NCI-H146 treated with DMSO at 0.1 percent for 48 hours (cell line): Measurements from ENCODE around the gene BATF.
A peak's percentile ranks its signal among the peaks of the same experiment; 100 is the strongest.
"Not testable (repeated sequence)": the region's sequence is repeated elsewhere in the genome, so short reads cannot be mapped to it uniquely, and the experiment has no call there.

Source experiments
- DNase-seq: peaks from one replicate; lab custom pipeline; 2025; ENCODE audit not compliant: unreplicated experiment; lab: John Stamatoyannopoulos, UW

Gene BATF, protein sequence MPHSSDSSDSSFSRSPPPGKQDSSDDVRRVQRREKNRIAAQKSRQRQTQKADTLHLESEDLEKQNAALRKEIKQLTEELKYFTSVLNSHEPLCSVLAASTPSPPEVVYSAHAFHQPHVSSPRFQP

DNA sequence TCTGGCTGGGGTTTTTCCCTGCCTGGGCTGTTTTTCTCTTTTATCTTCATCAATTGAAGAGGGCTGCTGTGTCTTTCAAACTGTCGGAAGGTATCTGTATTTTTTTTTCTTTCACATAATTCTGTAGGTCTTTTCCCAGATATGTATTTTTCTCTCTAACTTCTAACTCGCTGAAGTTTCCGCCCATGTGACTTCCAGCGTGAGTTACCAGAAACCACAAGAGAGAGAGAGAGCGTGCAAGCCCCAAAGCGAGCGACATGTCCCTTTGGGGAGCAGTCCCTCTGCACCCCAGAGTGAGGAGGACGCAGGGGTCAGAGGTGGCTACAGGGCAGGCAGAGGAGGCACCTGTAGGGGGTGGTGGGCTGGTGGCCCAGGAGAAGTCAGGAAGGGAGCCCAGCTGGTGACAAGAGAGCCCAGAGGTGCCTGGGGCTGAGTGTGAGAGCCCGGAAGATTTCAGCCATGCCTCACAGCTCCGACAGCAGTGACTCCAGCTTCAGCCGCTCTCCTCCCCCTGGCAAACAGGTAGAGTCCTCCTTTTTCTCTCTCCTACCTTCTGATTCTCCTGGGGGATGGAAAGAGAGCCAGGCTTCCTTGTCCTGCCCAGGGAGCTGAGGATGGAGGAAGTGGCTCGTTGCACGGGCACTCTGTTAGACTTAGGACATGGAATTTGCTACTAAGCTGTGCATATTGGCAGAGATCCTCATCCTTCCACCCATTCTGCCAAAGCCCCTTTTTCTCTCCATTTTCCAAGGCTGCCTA is at the start of gene BATF:
Gene BATF, plus strand, starts transcription at position 246 of the 759 bp plus-strand sequence. Its CDS starts 214 bp downstream, at position 460.
- no peak for DNase-seq

DNA sequence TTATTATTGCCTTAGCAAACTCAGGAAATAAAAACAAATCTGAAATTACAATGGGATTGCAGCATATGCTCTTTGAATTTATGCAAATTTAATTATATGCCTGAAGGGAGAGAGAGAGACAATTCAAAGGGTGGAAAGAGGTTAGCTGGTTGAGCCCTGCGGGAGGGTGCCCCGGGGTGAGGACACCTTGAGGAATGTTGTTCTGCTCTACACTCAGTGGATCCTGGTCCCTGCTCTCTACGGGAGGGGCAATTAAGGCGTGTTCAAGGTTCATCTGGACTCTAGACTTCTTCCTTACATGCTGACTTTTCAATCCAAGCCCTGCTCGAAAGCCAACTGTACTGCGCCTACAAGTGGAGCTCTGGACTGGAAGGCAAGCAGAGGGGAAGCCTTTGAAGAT is 48.1 kb upstream of the BATF start:
- DNase-seq: not testable (repeated sequence)

DNA sequence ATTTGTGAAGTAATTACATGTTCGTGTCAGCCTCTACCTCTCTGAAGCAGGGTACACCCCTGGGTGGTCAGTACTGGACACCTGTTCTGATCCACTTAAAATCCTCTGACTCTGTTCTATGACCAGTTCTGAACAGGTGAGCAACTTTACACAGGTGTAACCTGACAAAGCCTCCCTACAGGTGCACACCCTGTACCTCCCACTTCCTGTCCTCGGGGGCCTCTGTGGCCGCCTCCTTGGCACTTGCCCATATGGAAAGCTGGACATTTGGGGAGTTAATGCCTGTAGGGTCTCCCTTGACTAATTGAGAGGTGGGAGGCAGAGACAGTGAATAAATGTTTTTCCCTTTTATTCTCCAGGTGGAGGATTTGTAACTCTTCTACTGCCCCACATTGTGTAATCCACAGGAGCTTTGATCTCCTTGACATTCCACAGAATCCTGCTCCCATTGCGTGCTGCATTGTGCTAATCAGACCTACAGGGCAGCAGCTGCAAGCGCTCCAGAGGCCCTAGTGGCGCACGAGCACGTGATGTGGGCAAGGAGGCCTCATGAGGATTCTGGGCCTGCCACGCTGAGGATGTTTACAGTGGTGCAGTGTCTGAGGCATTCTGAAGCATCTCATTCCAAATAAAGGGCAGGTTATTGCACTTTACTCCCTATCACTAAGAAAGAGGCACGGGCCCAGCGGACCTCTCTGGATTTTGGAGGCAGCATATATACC is 45.8 kb upstream of the BATF start:
- peak; percentile 19 for DNase-seq

DNA sequence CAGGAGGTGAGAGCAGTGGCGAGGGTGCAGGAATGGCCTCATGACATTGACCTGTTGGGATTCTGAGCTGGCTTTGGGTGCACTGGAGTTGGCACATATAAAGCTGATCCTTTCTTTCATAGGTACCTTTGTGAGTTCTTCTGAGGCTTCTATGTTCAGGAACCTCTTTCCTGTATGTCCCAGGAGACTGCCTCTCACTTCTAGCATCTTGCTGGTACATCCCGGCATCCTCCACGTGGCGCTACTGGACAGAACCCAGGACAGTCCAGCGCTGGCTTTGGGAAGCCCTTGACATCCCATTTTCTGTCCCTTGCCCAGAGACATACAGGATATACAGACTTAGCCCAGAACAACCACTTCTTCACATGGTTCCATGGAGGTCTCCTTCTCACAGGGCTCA is 44.4 kb upstream of the BATF start:
- DNase-seq: no peak

DNA sequence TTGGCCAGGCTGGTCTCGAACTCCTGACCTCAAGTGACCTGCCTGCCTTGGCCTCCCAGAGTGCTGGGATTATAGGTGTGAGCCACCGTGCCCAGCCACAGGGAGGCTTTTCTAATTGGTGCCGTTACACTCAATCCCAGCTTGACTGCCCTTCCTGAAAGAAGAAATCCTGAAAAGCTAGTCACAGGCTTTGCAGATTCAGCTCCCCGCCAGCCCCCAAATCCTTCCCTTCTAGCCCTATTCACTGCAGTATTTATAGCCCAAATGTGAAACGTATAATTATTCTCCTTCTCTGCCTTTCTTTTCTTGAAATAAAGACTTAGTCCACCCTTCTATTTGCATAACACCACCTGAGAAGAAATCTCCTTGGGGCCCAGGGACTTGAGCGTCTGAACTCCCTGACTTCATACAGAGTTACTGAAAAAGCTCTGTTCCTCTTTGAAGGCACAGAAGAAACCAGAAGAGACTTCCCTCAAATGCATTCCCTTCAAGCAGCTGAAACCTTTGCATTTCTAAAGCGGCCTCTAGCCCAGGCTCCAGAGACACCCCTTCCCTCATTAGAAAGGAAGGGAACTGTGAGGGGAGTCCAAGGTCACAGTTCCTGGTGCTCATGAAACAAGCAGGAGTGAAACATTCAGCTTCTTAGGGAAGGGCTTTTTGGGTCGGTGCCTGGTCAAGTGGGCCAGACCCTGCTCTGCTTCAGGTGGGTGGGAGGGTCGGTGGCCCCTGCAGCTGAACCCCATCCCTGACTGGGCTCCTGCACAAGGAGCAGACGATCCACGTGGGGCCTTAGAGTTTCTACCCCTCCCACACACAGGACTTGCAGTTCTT is 42.3 kb upstream of the BATF start:
- no peak for DNase-seq

DNA sequence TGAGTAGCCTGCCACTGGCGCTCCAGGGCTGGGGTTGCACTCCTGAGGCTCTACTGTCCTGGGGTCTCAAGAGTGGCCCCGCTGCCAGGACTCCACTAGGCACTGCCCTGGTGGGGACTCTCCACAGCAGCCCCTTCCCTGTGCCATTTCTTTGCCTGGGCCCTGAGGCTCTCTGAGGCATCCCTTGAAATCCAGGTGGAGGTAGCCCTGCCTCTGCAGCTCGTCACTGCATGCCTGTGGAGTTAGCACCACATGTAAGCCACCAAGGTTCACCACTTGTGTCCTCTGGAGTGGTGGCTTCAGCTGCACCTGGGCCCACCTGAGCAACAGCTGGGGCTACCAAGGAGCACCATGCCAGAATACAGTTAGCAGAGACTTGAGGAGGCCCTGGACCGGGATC is 39.9 kb upstream of the BATF start:
- no peak for DNase-seq

DNA sequence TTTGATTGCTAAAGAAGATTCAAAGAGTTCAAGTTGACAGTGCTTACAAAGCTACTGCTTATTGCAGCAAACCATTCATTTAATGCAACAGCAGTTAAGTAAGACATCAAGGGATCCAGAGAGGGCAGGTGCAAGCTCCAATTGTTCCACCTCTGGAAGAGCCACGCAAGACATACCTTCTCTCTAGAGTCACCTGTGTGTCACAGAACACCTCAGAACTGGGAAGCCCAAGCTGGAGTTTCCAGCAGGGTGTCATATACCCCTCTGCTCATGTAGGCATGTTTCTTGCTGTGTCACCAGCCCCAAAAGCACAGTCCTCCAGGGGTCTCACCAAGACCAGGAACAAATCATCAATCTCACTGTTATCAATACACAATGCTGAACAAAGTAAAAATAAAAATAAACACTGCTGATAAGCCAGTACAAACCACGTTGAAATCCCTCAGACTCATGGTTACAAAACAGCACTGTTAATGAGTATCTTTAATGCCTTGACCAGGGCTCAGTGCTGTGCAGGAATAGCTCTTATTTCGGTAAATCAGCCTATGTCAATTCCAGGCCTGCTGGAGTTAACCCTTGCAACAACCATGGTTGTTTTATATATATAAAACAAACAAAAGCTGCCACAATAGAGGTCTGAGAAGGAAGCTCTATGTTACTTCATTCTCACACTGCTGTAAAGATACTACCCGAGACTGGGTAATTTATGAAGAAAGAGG is 37.4 kb upstream of the BATF start:
- no peak for DNase-seq

DNA sequence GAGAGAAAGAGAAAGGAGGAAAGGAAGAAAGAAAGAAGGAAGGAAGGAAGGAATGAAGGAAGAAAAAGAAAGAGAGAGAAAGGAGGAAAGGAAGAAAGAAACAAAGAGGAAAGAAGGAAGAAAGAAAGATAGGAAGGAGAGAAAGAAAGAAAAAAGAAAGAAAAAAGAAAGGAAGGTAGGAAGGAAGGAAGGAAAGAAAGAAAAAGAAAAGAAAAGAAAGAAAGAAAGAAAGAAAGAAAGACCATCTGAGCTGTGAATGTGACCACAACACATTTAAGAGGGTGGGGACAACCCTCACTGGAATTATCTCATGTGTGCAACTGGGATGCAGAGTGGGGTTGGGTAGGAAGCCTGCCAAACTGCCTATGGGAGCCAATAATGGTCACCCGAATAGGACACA is 36.0 kb upstream of the BATF start:
- DNase-seq: no peak

DNA sequence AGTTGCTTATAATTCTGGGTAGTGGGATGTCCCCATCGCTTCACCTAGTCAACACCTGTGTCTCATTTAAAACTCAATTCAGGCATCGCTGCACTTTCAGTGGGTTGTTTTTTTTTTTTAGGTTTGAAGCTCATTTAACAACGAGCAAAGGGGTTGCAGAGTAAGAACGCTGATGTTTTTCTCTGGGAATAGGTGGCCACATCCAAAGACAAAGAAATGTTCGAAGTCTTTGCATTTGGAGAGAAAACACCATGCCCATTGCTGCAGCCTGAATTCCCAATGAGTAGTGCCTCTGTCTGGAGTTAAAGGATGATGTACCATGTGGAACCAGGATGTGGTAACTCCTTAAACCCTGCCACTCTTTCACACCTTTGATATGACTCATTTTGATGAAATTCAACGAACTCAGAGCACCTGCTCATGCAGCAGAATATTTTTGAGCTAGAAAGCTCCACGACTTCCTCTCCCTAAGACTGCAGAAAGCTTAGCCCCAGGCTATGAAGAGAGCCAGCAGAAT is 35.1 kb upstream of the BATF start:
- DNase-seq: no peak

DNA sequence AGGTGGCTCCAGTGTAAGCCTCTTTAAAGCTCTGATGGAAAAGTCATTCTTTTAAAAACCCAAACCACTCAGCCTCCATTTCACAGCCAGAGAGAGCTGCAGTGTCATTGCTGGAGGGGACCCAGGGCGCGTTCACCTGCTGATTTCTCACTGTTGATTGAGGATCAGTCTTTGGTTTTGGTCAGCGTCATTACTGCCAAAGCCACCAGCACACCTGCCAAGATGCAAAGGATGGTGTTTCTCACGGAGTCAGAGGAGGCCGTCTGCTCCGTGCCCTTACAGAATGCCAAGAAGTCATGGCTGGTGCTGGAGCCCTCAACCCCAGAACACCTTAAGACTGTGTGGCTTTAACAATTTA is 32.8 kb upstream of the BATF start:
- no peak for DNase-seq

DNA sequence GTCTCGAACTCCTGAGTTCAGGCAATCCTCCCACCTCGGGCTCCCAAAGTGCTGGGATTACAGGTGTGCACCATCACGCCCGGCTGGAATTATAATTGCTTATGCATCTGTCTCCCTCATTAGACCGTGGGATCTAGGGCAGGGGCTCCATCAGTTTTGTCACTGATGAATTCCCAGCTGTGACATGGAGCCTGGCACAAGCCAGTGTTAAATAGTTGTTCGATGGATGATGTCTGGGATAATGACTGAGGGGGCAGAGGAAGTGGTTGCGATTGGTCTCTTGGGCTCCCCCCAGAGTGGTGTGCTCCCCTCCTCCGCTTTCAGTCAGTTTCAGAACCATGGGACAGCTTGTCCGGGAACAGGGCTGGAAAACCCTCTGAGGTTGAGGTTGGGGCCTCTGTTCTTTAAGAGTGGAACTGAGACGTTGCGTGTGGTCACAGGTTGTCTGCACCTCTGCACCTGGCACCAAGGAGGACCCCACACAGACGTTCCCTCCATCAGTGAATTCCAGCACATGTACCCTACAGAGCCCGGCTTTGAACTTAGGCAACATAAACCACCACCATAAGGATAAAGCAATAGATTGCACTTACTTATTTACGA is 30.8 kb upstream of the BATF start:
- DNase-seq: no peak

DNA sequence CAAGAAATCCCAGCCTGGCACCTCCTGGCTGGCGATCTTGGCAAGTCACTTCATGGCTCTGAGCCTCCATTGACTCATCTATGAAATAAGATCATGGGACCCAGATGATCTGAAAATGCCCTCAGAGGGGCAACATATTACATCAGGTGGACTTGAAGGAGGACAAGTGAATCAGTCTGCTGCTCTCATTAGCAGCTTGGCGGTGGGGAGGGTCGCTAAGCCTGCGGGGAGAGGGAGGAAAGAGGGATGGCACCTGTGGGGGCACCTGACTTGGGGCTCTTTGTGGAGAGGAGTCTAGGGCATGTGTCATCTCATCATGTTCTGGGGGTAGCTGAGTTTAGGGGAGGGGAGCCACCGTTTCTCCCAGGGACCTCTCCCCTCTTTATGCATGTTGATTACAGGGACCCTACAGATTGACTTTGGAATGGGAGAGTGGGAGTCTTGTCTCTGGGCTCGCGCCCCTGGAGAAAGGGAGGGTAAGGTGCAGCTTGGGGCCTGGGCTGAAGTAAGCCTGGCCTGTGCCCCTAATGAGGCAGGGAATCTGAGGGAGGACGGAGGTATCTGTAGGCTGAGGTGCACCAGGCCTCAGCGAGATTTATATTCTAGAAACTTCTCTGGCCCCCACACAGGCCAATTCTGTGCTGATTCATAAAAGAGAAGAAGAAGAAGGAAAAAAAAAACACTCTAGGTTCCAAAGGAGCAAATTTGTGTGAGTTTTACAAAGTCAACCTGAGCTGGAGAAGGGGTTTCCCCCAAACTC is 29.3 kb upstream of the BATF start:
- DNase-seq: no peak

DNA sequence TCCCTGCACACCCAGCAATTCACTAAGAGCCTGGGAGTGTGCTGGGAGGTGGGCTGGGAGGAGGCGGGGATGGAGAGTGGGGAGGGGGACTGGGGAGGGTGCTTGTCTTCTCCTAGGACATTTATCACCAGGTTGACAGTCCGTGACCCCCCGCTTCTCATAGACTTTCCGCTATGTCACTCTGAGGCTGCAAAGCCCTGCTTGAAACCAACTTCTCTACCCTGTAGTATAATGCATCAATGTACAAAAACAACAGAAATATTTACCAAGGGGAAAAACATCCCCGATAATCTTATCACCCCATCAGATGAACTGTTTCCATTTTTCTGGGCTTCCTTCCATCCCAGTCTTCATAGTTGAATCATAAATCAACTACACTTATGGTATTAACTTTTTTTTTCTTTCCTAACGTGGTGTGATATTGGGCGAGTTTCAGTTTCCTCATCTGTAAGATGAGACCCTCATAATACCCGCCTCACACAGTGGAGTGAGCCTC is 28.6 kb upstream of the BATF start:
- DNase-seq: no peak

DNA sequence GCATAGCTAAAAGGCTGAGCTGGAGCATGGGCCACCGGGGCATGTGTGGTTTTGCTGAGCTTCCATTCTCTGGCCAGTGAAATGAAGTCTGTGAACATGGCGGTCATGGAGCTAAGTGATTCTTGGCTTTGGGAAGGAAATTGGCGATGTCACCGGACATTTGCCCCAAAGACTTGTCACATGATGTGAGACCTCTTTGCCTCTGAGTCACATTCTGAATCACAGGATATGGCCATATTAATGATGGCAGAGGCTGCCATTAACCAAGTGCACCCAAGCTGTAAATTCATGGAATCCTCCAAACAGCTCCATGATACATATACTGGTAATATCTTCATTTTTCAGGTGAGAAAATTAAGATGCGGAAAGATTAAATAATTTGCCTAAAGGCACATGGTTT is 27.4 kb upstream of the BATF start:
- no peak for DNase-seq

DNA sequence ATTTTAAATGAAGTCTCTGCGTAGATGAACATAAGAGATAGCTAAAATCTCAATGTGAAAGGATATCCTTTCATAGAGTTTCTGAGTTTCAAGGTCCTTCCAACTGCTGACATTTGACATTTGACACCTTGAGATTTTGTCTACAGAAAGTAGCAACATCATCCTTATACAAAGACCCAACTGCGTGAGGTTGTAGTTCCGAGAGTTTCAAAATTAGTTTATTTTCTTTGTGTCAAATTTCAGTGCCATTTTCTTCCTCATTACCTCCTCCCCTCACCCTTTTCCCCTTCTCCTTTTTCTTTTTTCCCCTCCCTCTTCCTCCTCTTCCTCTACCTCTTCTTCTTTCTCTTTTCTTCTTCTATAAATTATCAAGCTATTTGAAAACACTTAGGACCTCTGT is 26.9 kb upstream of the BATF start:
- DNase-seq: no peak

DNA sequence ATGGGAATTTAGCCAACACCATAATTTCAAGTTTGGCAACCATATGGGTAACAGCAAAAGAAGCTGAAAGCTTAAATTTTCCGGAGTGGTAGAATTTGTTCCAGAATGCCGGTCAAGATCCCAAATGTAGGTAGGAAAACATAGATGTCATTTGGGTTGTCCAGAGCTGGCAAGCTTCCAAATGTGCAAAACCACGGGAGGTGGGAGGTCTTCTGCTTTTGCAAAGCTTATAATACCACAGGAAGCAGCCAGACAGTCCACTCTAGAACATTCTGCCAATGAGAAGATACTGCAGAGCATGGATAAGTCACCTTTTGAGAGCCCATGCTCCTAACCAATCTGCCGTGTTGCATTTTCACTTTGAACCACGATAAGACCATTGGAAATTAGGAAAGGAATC is 26.4 kb upstream of the BATF start:
- no peak for DNase-seq

DNA sequence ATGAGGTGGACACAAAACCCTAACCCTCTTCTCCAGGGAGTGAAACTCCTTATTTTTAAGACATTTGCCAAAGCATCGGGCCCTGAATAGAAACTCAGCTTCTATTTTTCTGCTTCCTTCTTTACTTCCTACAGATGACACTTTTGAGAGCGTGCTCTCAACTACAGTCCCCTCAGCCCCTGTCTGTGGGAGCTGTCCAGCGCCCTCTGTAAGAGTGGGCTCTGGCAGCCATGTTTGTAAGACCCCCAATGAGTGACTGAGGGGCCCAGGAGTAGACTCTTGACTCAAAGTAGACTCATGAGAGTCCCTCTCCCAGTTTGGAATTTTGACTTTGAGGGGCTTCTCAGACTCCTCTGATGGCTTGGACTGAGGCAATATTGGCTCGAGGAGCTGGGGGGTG is 25.5 kb upstream of the BATF start:
- DNase-seq: no peak

DNA sequence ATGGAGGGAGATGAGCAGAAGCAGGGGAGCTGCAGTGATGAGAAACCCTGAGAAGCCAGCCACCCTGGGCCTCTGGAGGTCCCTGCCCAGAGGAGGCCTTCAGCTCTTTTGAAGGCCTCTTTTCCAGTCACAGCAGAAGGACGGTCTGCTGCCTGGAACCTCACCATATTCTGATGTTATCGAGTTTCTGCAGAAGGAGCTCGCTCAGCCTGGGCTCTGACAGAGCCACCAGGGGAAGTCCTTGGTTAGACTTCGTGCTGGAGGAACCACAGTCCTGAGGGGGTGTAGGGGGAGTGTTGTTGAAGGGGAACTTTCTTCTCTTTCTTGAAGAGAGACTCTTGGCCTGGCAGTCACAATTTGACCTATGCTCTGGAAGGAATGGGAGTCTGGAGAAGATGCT is 25.1 kb upstream of the BATF start:
- DNase-seq: no peak

DNA sequence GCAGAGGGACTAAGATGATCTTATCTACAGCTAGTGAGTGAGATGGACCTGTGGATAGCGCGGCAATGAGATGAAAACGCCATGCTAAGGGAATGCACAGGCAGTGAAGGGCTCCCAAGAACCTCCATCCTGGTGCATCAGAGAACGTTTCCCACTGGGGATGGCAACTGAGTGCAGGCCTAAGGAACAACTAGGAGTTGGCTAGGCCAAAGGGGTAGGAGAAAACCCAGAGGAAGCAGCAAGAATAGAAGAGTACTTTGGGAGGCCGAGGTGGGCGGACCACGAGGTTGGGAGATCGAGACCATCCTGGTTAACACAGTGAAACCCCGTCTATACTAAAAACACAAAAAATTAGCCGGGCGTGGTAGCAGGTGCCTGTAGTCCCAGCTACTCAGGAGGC is 24.6 kb upstream of the BATF start:
- no peak for DNase-seq
